PC-9 (cell line): ENCODE measurements around the gene BACE1-AS.

ENCODE experiments used
- EZH2 ChIP-seq: fragments of 200-600 bp; sonication (generic); IDR thresholded peaks from 2 replicates; pipeline ENCODE4 v1.8.0; 2017; ENCODE audit warnings: antibody characterized with exemption, low read depth
- TF ChIP-seq, protein P1 (sequence below): fragments of 200-600 bp; sonication (generic); conservative IDR thresholded peaks from 2 replicates; pipeline ENCODE4 v1.6.1; 2017; ENCODE audit warnings: mixed run types, antibody characterized with exemption, mild to moderate bottlenecking, moderate library complexity

GRCh38 chr11:117298195-117298594, 7.0 kb downstream of the BACE1-AS start:
- TF ChIP-seq, protein P1, sequence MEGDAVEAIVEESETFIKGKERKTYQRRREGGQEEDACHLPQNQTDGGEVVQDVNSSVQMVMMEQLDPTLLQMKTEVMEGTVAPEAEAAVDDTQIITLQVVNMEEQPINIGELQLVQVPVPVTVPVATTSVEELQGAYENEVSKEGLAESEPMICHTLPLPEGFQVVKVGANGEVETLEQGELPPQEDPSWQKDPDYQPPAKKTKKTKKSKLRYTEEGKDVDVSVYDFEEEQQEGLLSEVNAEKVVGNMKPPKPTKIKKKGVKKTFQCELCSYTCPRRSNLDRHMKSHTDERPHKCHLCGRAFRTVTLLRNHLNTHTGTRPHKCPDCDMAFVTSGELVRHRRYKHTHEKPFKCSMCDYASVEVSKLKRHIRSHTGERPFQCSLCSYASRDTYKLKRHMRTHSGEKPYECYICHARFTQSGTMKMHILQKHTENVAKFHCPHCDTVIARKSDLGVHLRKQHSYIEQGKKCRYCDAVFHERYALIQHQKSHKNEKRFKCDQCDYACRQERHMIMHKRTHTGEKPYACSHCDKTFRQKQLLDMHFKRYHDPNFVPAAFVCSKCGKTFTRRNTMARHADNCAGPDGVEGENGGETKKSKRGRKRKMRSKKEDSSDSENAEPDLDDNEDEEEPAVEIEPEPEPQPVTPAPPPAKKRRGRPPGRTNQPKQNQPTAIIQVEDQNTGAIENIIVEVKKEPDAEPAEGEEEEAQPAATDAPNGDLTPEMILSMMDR: no peak
- no peak for TF ChIP-seq EZH2
